ENCODE data around the gene PDSS2.
"Not testable (repeated sequence)": the region's sequence is repeated elsewhere in the genome, so short reads cannot be mapped to it uniquely, and the experiment has no call there.

The PDSS2 gene

GRCh38 chr6:107459283-107460082, at the start of gene PDSS2:
TSS of gene PDSS2 (minus strand) at chr6:107459564. CDS start at chr6:107459285, 279 bp downstream.
- peak; percentile 97 for DNase-seq

GRCh38 chr6:107506145-107506544, 46.8 kb upstream of the PDSS2 start:
- DNase-seq, result no peak

- no peak for DNase-seq
These were observed 45.1 kb upstream of the PDSS2 start for GRCh38 chr6:107504270-107505026.

GRCh38 chr6:107496892-107497684, 37.7 kb upstream of the PDSS2 start:
- no peak for DNase-seq

GRCh38 chr6:107495971-107496370, 36.6 kb upstream of the PDSS2 start:
- DNase-seq, result no peak

GRCh38 chr6:107495196-107495643, 35.9 kb upstream of the PDSS2 start:
- no peak for DNase-seq

GRCh38 chr6:107493158-107494057, 34.0 kb upstream of the PDSS2 start:
- no peak for DNase-seq

- no peak for DNase-seq
These were observed 32.6 kb upstream of the PDSS2 start for GRCh38 chr6:107491760-107492660.

GRCh38 chr6:107491138-107491609, 31.8 kb upstream of the PDSS2 start:
- DNase-seq, result no peak

GRCh38 chr6:107490566-107491137, 31.3 kb upstream of the PDSS2 start:
- peak; percentile 0 for DNase-seq

- peak; percentile 40 for DNase-seq
These were observed 30.5 kb upstream of the PDSS2 start, which contains the start of gene SOBP for GRCh38 chr6:107489636-107490565. TSS of gene SOBP (plus strand) at chr6:107490117. CDS start at chr6:107490617, 500 bp downstream.

- no peak for DNase-seq
These were observed 29.7 kb upstream of the PDSS2 start for GRCh38 chr6:107488875-107489635.

- DNase-seq, result peak; percentile 1
These were observed 29.0 kb upstream of the PDSS2 start for GRCh38 chr6:107488174-107488874.

- no peak for DNase-seq
These were observed 25.8 kb upstream of the PDSS2 start for GRCh38 chr6:107485157-107485556.

- no peak for DNase-seq
These were observed 19.8 kb upstream of the PDSS2 start for GRCh38 chr6:107479089-107479690.

- DNase-seq, result not testable (repeated sequence)
These were observed 16.5 kb upstream of the PDSS2 start for GRCh38 chr6:107475826-107476225.

GRCh38 chr6:107475360-107475759, 16.0 kb upstream of the PDSS2 start:
- not testable (repeated sequence) for DNase-seq
